BLaER1 treated with 17β-estradiol and CSF1 and Interleukin-3, amounts not matched to agents 10 nM and 100 nM (cell line): ENCODE results near the gene MC5R.

Experiments
- H3K27ac ChIP-seq, 11 experiments: shearing (Covaris generic); formaldehyde crosslinking; 2 replicates each; pipeline ENCODE4 v1.8.1; 2022
- H3K27me3 ChIP-seq, 11 experiments: shearing (Covaris generic); formaldehyde crosslinking; 2 replicates each; pipeline ENCODE4 v1.8.1; 2022
- H3K36me3 ChIP-seq, 11 experiments: shearing (Covaris generic); formaldehyde crosslinking; 2 replicates each; pipeline ENCODE4 v1.8.1; 2022
- H3K4me1 ChIP-seq, 10 experiments: shearing (Covaris generic); formaldehyde crosslinking; 2 replicates each; pipeline ENCODE4 v1.8.1; 2022
- H3K4me2 ChIP-seq, 11 experiments: shearing (Covaris generic); formaldehyde crosslinking; 2 replicates each; pipeline ENCODE4 v1.8.1; 2022
- H3K4me3 ChIP-seq, 10 experiments: shearing (Covaris generic); formaldehyde crosslinking; 2 replicates each; pipeline ENCODE4 v1.8.1; 2022
- H3K9ac ChIP-seq, 11 experiments: shearing (Covaris generic); formaldehyde crosslinking; 2 replicates each; pipeline ENCODE4 v1.8.1; 2022
- H3K9me3 ChIP-seq, 11 experiments: shearing (Covaris generic); formaldehyde crosslinking; replicated peaks in 1 of 11; 2 replicates each; pipeline ENCODE4 v1.8.1; 2022
- H4K20me1 ChIP-seq, 11 experiments: shearing (Covaris generic); formaldehyde crosslinking; 2 replicates each; pipeline ENCODE4 v1.8.1; 2022
- Cebpa-rat ChIP-seq, 11 experiments: shearing (Covaris generic); IDR thresholded peaks; 2 replicates each; pipeline ENCODE4 v1.8.1; 2022

Gene MC5R

DNA sequence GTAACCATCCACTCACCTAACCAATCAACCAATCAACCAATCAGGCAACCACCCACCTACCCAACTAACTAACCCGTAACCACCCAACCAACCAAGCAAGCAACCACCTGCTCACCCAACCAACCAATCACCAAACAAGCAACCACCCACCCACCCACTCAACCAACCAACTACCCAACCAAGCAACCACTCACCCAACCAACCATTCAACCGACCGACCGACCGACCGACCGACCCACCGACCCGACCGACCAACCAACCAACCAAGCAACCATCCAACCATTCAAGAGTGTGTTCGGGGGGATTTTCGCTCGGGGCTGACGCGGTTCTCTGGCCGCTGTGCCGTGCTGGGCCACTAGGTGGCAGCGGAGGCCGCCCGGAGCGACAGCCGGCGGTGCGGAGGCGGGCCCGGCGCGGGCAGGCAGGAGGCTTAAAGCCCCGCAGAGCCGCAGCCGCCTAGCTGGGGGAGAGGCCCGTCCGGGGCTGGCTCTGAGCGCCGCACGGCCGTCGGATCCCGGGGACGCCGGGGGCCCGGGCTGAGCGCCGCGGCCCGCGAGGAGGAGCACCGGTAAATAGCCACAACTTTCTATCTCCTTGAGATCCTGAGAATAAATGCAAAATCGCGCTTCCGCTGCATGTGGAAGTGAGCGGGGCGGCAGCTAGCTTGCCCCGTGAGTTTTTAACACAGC lies at the start of gene MC5R:
MC5R (plus strand) TSS at position 443 of the 689 bp plus-strand sequence. CDS start 1,617 bp downstream, outside the sequence.
- Histone ChIP-seq H3K9ac (peak within 1 kb of the TSS in 2 of 11 experiments; percentile 29 to 31; a peak in 4 of 22 replicates), H3K4me3 (peak within 1 kb of the TSS in 5 of 10 experiments; percentile 6 to 46 (median 37); a peak in 4 of 20 replicates), H3K27me3 (peaks cover 0 to 5% (median 0%) of the 10 kb centered on the region in 11 experiments; a peak in 5 of 22 replicates), H3K36me3 (no peaks in the 10 kb centered on the region), H3K9me3 (no peaks in the 10 kb centered on the region), H4K20me1 (no peaks in the 10 kb centered on the region; a peak in 1 of 22 replicates), H3K4me2 (peak within 1 kb of the TSS; percentile 61 to 92 (median 69); a peak in 21 of 22 replicates), H3K4me1 (0 out of 20 replicates have a peak, but pooled peaks cover 0 to 5% (median 0%) of the 10 kb centered on the region in 10 experiments), H3K27ac (no peak within 1 kb of the TSS)
- TF ChIP-seq Cebpa-rat (IDR thresholded peaks at IDR 0.05): no peak

GRCh38 chr18:13775058-13775457 lies 48.9 kb upstream of the MC5R start:
- Histone ChIP-seq H3K4me2 (no peak overlapping the region), H4K20me1 (no peaks in the 10 kb centered on the region)
- TF ChIP-seq Cebpa-rat (IDR thresholded peaks at IDR 0.05): no peak

DNA sequence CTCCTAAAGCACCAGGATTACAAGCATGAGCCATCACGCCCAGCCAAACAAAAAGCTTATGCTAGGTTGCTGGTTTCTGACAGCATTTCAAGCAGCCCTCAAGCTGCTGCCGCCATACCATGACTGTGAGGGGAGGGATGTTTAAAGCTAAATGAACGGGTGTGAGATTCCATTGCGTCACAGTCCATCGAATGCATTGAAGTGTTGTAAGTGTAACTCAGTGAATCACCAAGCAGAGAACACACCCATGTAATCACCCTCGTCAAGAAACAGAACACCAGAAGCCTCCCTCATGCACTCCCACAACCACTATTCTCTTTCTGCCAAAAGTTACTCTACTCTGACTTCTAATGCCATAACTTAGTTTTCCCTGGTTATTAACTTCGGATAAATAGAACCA lies 32.8 kb upstream of the MC5R start:
- Histone ChIP-seq H3K27me3 (no peaks in the 10 kb centered on the region), H3K4me1 (no peaks in the 10 kb centered on the region), H3K9ac (no peak overlapping the region), H3K4me2 (no peak overlapping the region), H3K4me3 (no peak overlapping the region), H3K36me3 (no peaks in the 10 kb centered on the region), H3K9me3 (peaks cover 0 to 8% (median under 1%) of the 10 kb centered on the region in 11 experiments; a peak in 4 of 22 replicates), H3K27ac (no peak overlapping the region), H4K20me1 (no peaks in the 10 kb centered on the region)
- TF ChIP-seq Cebpa-rat (IDR thresholded peaks at IDR 0.05): peak in 1 of 11 experiments; percentile 68; a peak in 2 of 22 replicates

More at GRCh38 chr18:13775058-13775457, 48.9 kb upstream of the MC5R start:
- no peak overlapping the region for H3K4me3 ChIP-seq
- no peaks in the 10 kb centered on the region for H3K36me3 ChIP-seq
- no peaks in the 10 kb centered on the region for H3K27me3 ChIP-seq
- H3K27ac ChIP-seq: no peak overlapping the region
- H3K9me3 ChIP-seq: peaks cover 0 to 19% (median 14%) of the 10 kb centered on the region in 11 experiments; a peak in 15 of 22 replicates
- no peaks in the 10 kb centered on the region for H3K4me1 ChIP-seq
- H3K9ac ChIP-seq: no peak overlapping the region

- no peak overlapping the region for H3K4me3 ChIP-seq
- H3K9ac ChIP-seq: no peak overlapping the region
- no peaks in the 10 kb centered on the region for H3K36me3 ChIP-seq
- peaks cover 0 to 6% (median 0%) of the 10 kb centered on the region in 11 experiments; a peak in 3 of 22 replicates for H3K9me3 ChIP-seq
- TF ChIP-seq Cebpa-rat (IDR thresholded peaks at IDR 0.05): no peak
- no peaks in the 10 kb centered on the region for H4K20me1 ChIP-seq
- no peak overlapping the region for H3K27ac ChIP-seq
- H3K4me1 ChIP-seq: no peaks in the 10 kb centered on the region
- H3K27me3 ChIP-seq: no peaks in the 10 kb centered on the region; a peak in 1 of 22 replicates
- no peak overlapping the region for H3K4me2 ChIP-seq
Measured at GRCh38 chr18:13793819-13794218, 30.1 kb upstream of the MC5R start.

GRCh38 chr18:13796515-13796914 lies 27.4 kb upstream of the MC5R start:
- peaks cover 0 to 14% (median 0%) of the 10 kb centered on the region in 11 experiments; a peak in 6 of 22 replicates for H3K9me3 ChIP-seq
- TF ChIP-seq Cebpa-rat (IDR thresholded peaks at IDR 0.05): no peak
- no peak overlapping the region for H3K4me2 ChIP-seq
- H3K4me3 ChIP-seq: no peak overlapping the region
- no peaks in the 10 kb centered on the region for H4K20me1 ChIP-seq
- peaks cover 14 to 22% (median 21%) of the 10 kb centered on the region in 11 experiments for H3K27me3 ChIP-seq
- H3K9ac ChIP-seq: no peak overlapping the region
- no peak overlapping the region for H3K27ac ChIP-seq
- H3K36me3 ChIP-seq: no peaks in the 10 kb centered on the region
- H3K4me1 ChIP-seq: no peaks in the 10 kb centered on the region; a peak in 1 of 20 replicates

- Histone ChIP-seq H3K27me3 (peaks cover 17 to 28% (median 26%) of the 10 kb centered on the region in 11 experiments), H3K4me3 (no peak overlapping the region), H3K9me3 (peaks cover 0 to 15% (median 0%) of the 10 kb centered on the region in 11 experiments; a peak in 6 of 22 replicates), H3K27ac (no peak overlapping the region), H3K36me3 (no peaks in the 10 kb centered on the region), H3K4me2 (no peak overlapping the region), H3K4me1 (no peaks in the 10 kb centered on the region; a peak in 1 of 20 replicates), H4K20me1 (no peaks in the 10 kb centered on the region), H3K9ac (no peak overlapping the region)
- no peak for TF ChIP-seq Cebpa-rat (IDR thresholded peaks at IDR 0.05)
Measured at GRCh38 chr18:13797157-13797611, 26.8 kb upstream of the MC5R start.

- H3K4me1 ChIP-seq: no peaks in the 10 kb centered on the region; a peak in 1 of 20 replicates
- no peaks in the 10 kb centered on the region for H3K36me3 ChIP-seq
- TF ChIP-seq Cebpa-rat (IDR thresholded peaks at IDR 0.05): no peak
- no peak overlapping the region for H3K27ac ChIP-seq
- no peak overlapping the region for H3K9ac ChIP-seq
- no peak overlapping the region for H3K4me2 ChIP-seq
- no peaks in the 10 kb centered on the region for H4K20me1 ChIP-seq
- H3K9me3 ChIP-seq: peaks cover 0 to 15% (median 0%) of the 10 kb centered on the region in 11 experiments; a peak in 6 of 22 replicates
- H3K27me3 ChIP-seq: peaks cover 17 to 33% (median 30%) of the 10 kb centered on the region in 11 experiments
- no peak overlapping the region for H3K4me3 ChIP-seq
Measured at GRCh38 chr18:13799396-13799795, 24.6 kb upstream of the MC5R start.

- Histone ChIP-seq H3K4me2 (peak overlapping the region in 2 of 11 experiments; percentile 7 to 22; a peak in 2 of 22 replicates), H3K27me3 (peaks cover 17 to 33% (median 30%) of the 10 kb centered on the region in 11 experiments), H4K20me1 (no peaks in the 10 kb centered on the region), H3K9ac (no peak overlapping the region), H3K36me3 (no peaks in the 10 kb centered on the region), H3K9me3 (peaks cover 0 to 15% (median 0%) of the 10 kb centered on the region in 11 experiments; a peak in 7 of 22 replicates), H3K4me1 (no peaks in the 10 kb centered on the region; a peak in 1 of 20 replicates), H3K4me3 (no peak overlapping the region), H3K27ac (no peak overlapping the region)
- no peak for TF ChIP-seq Cebpa-rat (IDR thresholded peaks at IDR 0.05)
Measured at GRCh38 chr18:13800505-13801259, 23.3 kb upstream of the MC5R start.

DNA sequence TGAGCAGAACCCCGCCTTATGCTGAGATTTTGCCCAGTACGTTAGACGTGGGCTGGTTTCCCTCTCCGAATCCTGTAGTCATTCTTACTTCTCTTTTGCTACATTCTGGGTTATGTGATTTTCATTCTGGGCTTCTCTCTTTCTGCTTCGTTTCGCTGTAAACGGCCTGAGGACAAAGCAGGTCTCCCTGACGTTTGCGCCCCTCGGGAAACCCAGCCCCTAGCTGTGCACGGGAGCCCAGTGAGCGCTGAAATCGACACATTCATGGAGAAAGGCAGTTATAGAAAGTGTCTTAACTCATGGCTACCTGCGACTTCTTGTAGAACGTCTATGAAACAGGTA lies 22.7 kb upstream of the MC5R start:
- H3K4me3 ChIP-seq: no peak overlapping the region
- no peak for TF ChIP-seq Cebpa-rat (IDR thresholded peaks at IDR 0.05)
- H3K9me3 ChIP-seq: peaks cover 0 to 14% (median 0%) of the 10 kb centered on the region in 11 experiments; a peak in 7 of 22 replicates
- peaks cover 17 to 33% (median 30%) of the 10 kb centered on the region in 11 experiments for H3K27me3 ChIP-seq
- no peaks in the 10 kb centered on the region; a peak in 1 of 20 replicates for H3K4me1 ChIP-seq
- no peak overlapping the region for H3K9ac ChIP-seq
- no peaks in the 10 kb centered on the region for H3K36me3 ChIP-seq
- H4K20me1 ChIP-seq: no peaks in the 10 kb centered on the region
- H3K4me2 ChIP-seq: peak overlapping the region in 2 of 11 experiments; percentile 7 to 22; a peak in 1 of 22 replicates
- no peak overlapping the region for H3K27ac ChIP-seq
